HG02642 (cell line): Measurements from ENCODE around the gene RIC8B.

Experiments used
- ATAC-seq: cut with Tn5 transposase; IDR thresholded peaks from one replicate; pipeline ENCODE4 v1.9.1; 2021; ENCODE audit warnings: mild to moderate bottlenecking; ENCODE audit not compliant: unreplicated experiment, poor library complexity

RIC8B gene

GRCh38 chr12:106863189-106863588 is 88.7 kb downstream of the RIC8B start:
- no peak for ATAC-seq

- no peak for ATAC-seq
Measured at GRCh38 chr12:106865683-106866082, 91.2 kb downstream of the RIC8B start.

GRCh38 chr12:106866426-106867080 is 92.1 kb downstream of the RIC8B start:
- ATAC-seq = no peak

GRCh38 chr12:106867651-106868050 is 93.2 kb downstream of the RIC8B start:
- no peak for ATAC-seq

GRCh38 chr12:106868982-106869700 is 94.7 kb downstream of the RIC8B start:
- ATAC-seq = no peak

- ATAC-seq = no peak
Measured at GRCh38 chr12:106870116-106870515, 95.6 kb downstream of the RIC8B start.

- ATAC-seq = no peak
Measured at GRCh38 chr12:106871477-106871876, 97.0 kb downstream of the RIC8B start.

GRCh38 chr12:106873983-106874382 is 99.5 kb downstream of the RIC8B start:
- no peak for ATAC-seq

GRCh38 chr12:106878804-106879203 is 104.3 kb downstream of the RIC8B start:
- ATAC-seq = no peak

- ATAC-seq = no peak
Measured at GRCh38 chr12:106879612-106880011, 105.1 kb downstream of the RIC8B start.

GRCh38 chr12:106883426-106883825 is 108.9 kb downstream of the RIC8B start:
- no peak for ATAC-seq

- no peak for ATAC-seq
Measured at GRCh38 chr12:106885026-106885425, 110.5 kb downstream of the RIC8B start.

GRCh38 chr12:106885541-106886249 is 111.2 kb downstream of the RIC8B start:
- no peak for ATAC-seq

- ATAC-seq = no peak
Measured at GRCh38 chr12:106886932-106887331, 112.5 kb downstream of the RIC8B start.

- no peak for ATAC-seq
Measured at GRCh38 chr12:106888348-106888970, 114.0 kb downstream of the RIC8B start.

- ATAC-seq = no peak
Measured at GRCh38 chr12:106889326-106889725, 114.8 kb downstream of the RIC8B start.

GRCh38 chr12:106889950-106890626 is 115.6 kb downstream of the RIC8B start:
- no peak for ATAC-seq

- no peak for ATAC-seq
Measured at GRCh38 chr12:106892075-106892474, 117.6 kb downstream of the RIC8B start.

- ATAC-seq = no peak
Measured at GRCh38 chr12:106893451-106893850, 119.0 kb downstream of the RIC8B start.

- no peak for ATAC-seq
Measured at GRCh38 chr12:106894774-106895173, 120.3 kb downstream of the RIC8B start.
